GM12801 (cell line): Measurements from ENCODE around the gene KRTAP1-4.

Experiments
- CTCF ChIP-seq: IDR thresholded peaks from one replicate; pipeline ENCODE4 v1.5.1; 2011; ENCODE audit warnings: control low read depth; ENCODE audit not compliant: insufficient read length; ENCODE audit errors: extremely low read depth

Gene KRTAP1-4

GRCh38 chr17:40981115-40981514, 48.9 kb downstream of the KRTAP1-4 start:
- TF ChIP-seq CTCF, result no peak

- no peak for TF ChIP-seq CTCF
Measured at GRCh38 chr17:40980596-40980995, 49.4 kb downstream of the KRTAP1-4 start.

- TF ChIP-seq CTCF, result no peak
Measured at GRCh38 chr17:40980117-40980516, 49.9 kb downstream of the KRTAP1-4 start.
